Stimulated activated CD8-positive, alpha-beta memory T cell treated with anti-CD3 and anti-CD28 coated beads, Interleukin-4, amount 100 ng/mL, for 4 hours (primary cell): ENCODE results near the gene METTL21A.
A peak's percentile ranks its signal among the peaks of the same experiment; 100 is the strongest.

Experiments used
- DNase-seq, 2 donors: peaks; one replicate each; pipeline ENCODE4 v3.0.0-alpha.2; 2020; ENCODE audit warnings: low read depth in 2 of 2, low spot score in 1 of 2

METTL21A gene

GRCh38 chr2:207624185-207625013 lies 795 bp downstream of the METTL21A start:
- peak; percentile 15 to 49 for DNase-seq

GRCh38 chr2:207621501-207622039 lies 3.6 kb downstream of the METTL21A start:
- no peak for DNase-seq

DNA sequence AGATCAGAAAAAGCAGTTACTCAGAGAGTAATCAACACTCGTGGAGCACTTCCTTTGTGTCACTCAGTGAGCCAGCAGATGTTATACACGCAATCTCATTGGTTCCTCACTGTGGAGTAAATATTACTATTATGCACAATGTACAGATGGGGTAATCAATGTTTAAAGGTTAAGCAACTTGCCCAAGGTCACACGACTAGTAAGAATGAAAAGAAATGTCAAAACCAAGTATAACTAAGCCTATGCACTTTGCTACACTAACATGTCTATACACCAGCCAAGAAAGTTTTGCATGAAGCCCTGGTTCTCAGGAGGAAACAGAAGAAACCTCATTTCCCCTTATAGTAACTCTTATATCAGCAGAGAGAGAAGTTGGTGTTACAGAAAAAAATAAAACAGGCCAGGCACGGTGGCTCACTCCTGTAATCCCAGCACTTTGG lies 5.4 kb downstream of the METTL21A start:
- no peak for DNase-seq

GRCh38 chr2:207617011-207617671 lies 8.1 kb downstream of the METTL21A start:
- DNase-seq = no peak

- DNase-seq = no peak
Observed at GRCh38 chr2:207616185-207616584, 9.0 kb downstream of the METTL21A start.

DNA sequence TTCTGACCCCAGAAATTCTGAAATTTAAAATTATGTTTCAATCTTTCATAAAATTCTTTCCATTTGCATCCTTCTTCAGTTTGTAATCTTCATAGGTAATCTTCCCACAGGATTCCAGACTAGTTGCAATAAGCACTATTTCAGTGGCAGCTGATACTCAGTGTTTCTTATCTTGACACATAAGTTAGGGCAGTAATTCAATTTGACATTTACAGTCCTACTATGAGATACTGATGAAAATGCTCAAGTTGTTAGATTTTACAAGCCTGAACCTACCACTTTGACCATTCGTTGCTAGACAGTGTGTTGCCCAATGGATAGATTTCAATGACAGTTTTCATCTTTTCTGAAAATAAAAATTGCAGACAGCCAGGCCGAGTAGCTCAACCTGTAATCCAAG lies 10.4 kb downstream of the METTL21A start:
- DNase-seq = no peak

DNA sequence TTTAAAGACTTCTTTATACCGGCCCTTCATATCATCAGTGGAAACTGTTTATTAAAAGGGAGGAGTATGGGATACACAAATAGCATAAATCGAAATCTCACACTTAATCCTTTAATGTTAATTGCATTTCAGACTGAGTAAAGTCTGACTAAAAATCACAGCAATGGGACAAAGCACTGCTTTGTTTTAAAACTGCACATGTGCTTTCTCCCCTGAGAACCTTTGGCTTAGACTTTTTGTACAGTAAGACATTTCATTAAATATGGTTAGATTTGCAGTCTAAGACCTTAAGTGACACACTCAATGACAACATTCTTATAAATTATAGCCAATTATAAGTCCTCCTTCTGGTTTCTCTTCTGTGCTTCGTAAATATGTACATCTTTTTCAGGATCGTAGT lies 12.5 kb downstream of the METTL21A start:
- no peak for DNase-seq

DNA sequence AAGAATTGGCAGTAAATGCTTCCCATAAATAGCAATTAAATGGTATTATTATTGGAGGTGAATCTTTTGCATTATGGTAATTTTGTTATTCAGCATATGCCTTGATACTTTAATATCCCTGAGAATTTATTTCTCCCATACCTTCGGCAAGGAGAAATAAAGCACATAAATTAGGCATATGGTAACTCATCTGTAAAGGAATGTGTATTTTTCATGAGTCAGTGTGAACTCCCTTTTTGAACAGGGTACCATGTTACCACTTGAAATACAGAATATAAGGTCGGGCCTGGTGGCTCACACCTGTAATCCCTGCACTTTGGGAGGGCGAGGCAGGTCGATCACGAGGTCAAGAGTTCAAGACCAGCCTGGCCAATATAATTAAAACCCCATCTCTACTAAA lies 18.4 kb downstream of the METTL21A start:
- no peak for DNase-seq

- DNase-seq = no peak
Observed at GRCh38 chr2:207606399-207606798, 18.8 kb downstream of the METTL21A start.

DNA sequence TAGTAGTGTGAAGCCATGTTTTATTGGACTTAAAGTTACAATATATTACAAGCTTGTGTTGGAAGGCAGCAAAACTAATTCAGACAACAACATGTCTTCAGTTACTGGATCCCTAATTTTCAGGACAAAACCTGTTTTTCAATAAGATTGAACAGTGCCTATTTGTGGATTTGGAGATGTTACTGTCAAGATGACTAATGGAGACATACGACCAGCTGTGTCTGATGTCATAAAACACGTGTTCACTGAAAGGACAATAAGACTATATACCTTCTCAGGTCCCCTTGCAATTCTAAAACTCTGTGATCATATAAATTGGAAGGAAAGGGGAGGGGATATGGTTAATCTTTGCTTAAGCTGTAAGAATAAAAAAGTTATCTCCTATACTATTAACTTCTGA lies 21.7 kb downstream of the METTL21A start:
- no peak for DNase-seq

DNA sequence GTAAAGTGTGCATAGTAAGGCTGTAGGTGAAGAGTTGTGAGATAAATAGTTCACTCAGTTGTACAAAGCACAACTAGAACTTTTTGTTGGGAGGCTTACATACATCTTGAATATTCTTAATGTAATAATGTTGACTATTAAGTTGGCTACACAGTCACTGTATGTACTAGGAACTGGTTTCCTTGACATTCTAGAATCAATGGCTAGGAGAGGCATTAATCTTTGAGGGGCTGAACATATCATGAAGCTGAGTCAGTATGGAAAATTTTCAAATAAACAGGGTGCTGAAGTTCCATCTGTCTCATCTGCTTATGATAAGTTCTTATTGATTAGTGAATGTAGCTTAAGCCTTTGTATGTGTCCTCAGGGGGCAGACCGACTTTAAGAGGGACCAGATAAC lies 23.4 kb downstream of the METTL21A start:
- no peak for DNase-seq

DNA sequence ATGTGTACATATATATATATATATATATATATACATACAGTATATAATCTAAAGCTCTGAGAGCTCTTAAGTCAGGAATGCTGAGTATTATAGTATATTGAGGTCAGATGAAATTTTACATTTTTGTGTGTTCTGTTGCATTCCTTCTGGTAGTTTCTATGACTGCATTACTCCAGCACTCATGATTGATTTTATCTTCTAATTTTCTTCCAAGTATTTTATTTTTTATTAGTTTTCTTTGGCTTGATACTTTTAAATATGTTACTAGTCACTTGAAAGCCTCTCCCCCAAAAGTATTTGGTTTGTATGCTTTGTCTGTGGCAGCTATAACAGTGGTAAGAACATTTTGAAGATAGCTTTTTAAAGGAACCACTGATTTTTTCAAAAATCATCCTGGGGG lies 25.0 kb downstream of the METTL21A start:
- DNase-seq = no peak

GRCh38 chr2:207599636-207600035 lies 25.6 kb downstream of the METTL21A start:
- DNase-seq = no peak

- DNase-seq = no peak
Observed at GRCh38 chr2:207594731-207595130, 30.5 kb downstream of the METTL21A start.

GRCh38 chr2:207594264-207594663 lies 30.9 kb downstream of the METTL21A start:
- no peak for DNase-seq

DNA sequence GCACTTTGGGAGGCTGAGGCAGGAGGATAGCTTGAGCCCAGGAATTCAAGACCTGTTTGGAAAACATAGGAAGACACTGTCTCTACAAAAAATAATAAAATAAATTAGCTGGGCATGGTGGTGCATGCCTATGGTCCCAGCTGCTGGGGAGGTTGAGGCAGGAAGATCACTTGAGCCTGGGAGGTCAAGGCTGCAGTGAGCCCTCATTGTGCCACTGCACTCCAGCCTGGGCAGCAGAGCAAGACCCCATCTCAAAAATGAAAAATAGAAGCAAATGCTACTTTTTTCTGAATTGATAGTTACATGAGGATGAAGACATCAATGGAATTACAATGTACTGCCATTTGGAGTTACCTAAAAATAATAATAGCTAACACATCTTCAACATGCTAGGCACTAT lies 31.9 kb downstream of the METTL21A start:
- DNase-seq = no peak

- DNase-seq = no peak
Observed at GRCh38 chr2:207589143-207589542, 36.1 kb downstream of the METTL21A start.

- DNase-seq = no peak
Observed at GRCh38 chr2:207587305-207587704, 37.9 kb downstream of the METTL21A start.

DNA sequence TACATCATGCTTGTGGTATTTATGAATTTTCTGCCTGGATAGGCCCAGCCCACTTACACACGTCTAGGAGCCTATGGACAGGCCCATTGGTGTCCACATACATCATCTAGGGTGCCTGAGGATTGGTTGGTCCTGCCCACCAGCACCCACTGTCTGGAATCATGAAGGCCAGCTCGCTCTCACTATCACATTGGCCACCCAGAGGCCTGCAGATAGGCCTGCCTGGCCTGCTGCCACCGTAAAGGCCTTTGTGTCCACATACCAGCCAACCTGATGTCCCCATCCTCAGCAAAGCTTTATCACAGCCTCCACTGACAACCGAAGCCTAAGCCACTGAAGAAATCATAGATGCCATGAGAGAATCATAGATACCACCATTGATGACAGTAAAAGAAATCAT lies 40.2 kb downstream of the METTL21A start:
- no peak for DNase-seq

GRCh38 chr2:207571370-207571769 lies 53.8 kb downstream of the METTL21A start:
- DNase-seq = no peak

DNA sequence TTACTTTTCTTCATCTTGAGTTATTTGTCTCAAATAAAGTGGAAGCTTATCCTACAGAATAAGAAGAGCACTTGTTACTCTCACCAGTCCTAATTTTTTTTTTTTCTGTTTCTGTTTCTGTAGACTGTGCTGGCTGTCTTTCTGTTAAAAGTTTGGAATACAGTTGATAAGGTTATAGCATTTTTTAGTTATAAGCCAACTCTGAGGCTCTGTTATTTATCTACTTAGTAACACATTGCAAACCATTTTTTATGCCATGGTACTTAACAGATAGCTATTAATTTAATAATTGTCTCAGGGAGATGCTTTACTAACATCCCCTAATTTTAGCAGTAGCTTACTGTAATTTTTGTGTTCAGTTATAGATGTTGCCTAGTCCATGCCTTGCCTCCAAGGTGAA lies 57.5 kb downstream of the METTL21A start:
- DNase-seq = no peak

GRCh38 chr2:207565736-207566500 lies 59.3 kb downstream of the METTL21A start:
- DNase-seq = no peak
